GM12891 (cell line): ENCODE measurements around the gene CCDC40.

ENCODE experiments used
- PAX5 ChIP-seq: IDR thresholded peaks from 2 replicates; pipeline ENCODE4 v1.6.1; 2011; ENCODE audit warnings: low read length, moderate library complexity, mild to moderate bottlenecking; ENCODE audit not compliant: insufficient read depth, severe bottlenecking
- POLR2A ChIP-seq: IDR thresholded peaks from 2 replicates; pipeline ENCODE4 v1.6.1; 2011; ENCODE audit warnings: low read depth, low read length, control low read depth
- POLR2AphosphoS5 ChIP-seq: IDR thresholded peaks from 2 replicates; pipeline ENCODE4 v1.6.1; 2011; ENCODE audit warnings: low read depth, low read length, control low read depth
- SPI1 ChIP-seq: IDR thresholded peaks from 2 replicates; pipeline ENCODE4 v1.6.1; 2011; ENCODE audit warnings: low read depth, low read length, control low read depth
- TAF1 ChIP-seq: IDR thresholded peaks from 2 replicates; pipeline ENCODE4 v1.6.1; 2011; ENCODE audit warnings: low read depth, low read length, control low read depth

- TF ChIP-seq POLR2A (no peak), PAX5 (no peak), SPI1 (no peak), POLR2AphosphoS5 (no peak), TAF1 (no peak)
Observed at GRCh38 chr17:80113033-80113484, 76.6 kb downstream of the CCDC40 start.
